ENCODE results near the gene SLC5A10. TPM values are rescaled to one million over a fixed set of nuclear protein-coding genes. Genes with fewer than 3 reads are reported as not detected.

The SLC5A10 gene
- total RNA-seq, 6 experiments from 2014 or later, result 0.07 to 0.14 TPM; not detected in 4

- peaks cover 0 to 11% (median 3%) of the 10 kb centered on the region in 4 donors for H3K36me3 ChIP-seq
- WGBS (ENCODE audit: insufficient coverage, low coverage, low lambda C conversion rate, missing lambda C conversion rate), result 95% methylated on average over 4 of the region's 7 CpGs
- intact Hi-C loops (cut with DNase I), result no loop called here
- no peak for DNase-seq
- no peak overlapping the region for H3K4me3 ChIP-seq
- ATAC-seq, result no peak
- no peak overlapping the region for H3K27ac ChIP-seq
- H3K27me3 ChIP-seq, result no peaks in the 10 kb centered on the region
- no peaks in the 10 kb centered on the region for H3K4me1 ChIP-seq
- H3K9me3 ChIP-seq, result no peaks in the 10 kb centered on the region
- no peak for TF ChIP-seq CTCF (IDR thresholded peaks at IDR 0.05)
These were observed 19.8 kb downstream of the SLC5A10 start for GRCh38 chr17:18971801-18972200.

GRCh38 chr17:18974407-18975149 is 22.6 kb downstream of the SLC5A10 start:
- DNase-seq, result no peak
- Histone ChIP-seq H3K36me3 (peaks cover 0 to 31% (median 13%) of the 10 kb centered on the region in 4 donors), H3K4me1 (no peaks in the 10 kb centered on the region), H3K27me3 (no peaks in the 10 kb centered on the region), H3K9me3 (no peaks in the 10 kb centered on the region), H3K4me3 (no peak overlapping the region), H3K27ac (no peak overlapping the region)
- intact Hi-C loops (cut with DNase I), result no loop called here
- TF ChIP-seq CTCF (IDR thresholded peaks at IDR 0.05), result no peak
- WGBS (ENCODE audit: insufficient coverage, low coverage, low lambda C conversion rate, missing lambda C conversion rate), result 100% methylated on average over 2 of the region's 10 CpGs
- ATAC-seq, result no peak

GRCh38 chr17:18975597-18975996 is 23.6 kb downstream of the SLC5A10 start:
- Histone ChIP-seq H3K4me1 (no peaks in the 10 kb centered on the region), H3K27ac (no peak overlapping the region), H3K36me3 (peaks cover 0 to 30% (median 11%) of the 10 kb centered on the region in 4 donors), H3K27me3 (no peaks in the 10 kb centered on the region), H3K4me3 (no peak overlapping the region), H3K9me3 (no peaks in the 10 kb centered on the region)
- ATAC-seq, result no peak
- TF ChIP-seq POLR2A (IDR thresholded peaks at IDR 0.05) (no peak), CTCF (IDR thresholded peaks at IDR 0.05) (no peak)
- no peak for DNase-seq
- intact Hi-C loops (cut with DNase I), result no loop called here
- 91% methylated on average over 13 of the region's 13 CpGs for WGBS (ENCODE audit: insufficient coverage, low coverage, low lambda C conversion rate, missing lambda C conversion rate)

GRCh38 chr17:18976201-18976600 is 24.2 kb downstream of the SLC5A10 start:
- peaks cover 0 to under 1% (median under 1%) of the 10 kb centered on the region in 4 donors for H3K4me1 ChIP-seq
- no peak overlapping the region for H3K4me3 ChIP-seq
- H3K27me3 ChIP-seq, result no peaks in the 10 kb centered on the region
- peak in 1 of 4 donors; percentile 50 for ATAC-seq
- DNase-seq, result no peak
- no peak for TF ChIP-seq POLR2A (IDR thresholded peaks at IDR 0.05)
- TF ChIP-seq CTCF (IDR thresholded peaks at IDR 0.05), result no peak
- no peaks in the 10 kb centered on the region for H3K9me3 ChIP-seq
- intact Hi-C loops (cut with DNase I), result no loop called here
- no peak overlapping the region for H3K27ac ChIP-seq
- H3K36me3 ChIP-seq, result peaks cover 0 to 24% (median 9%) of the 10 kb centered on the region in 4 donors
- 66% methylated on average over 2 of the region's 4 CpGs for WGBS (ENCODE audit: insufficient coverage, low coverage, low lambda C conversion rate, missing lambda C conversion rate)
